ENCODE measurements around the gene MAPK14.

Gene MAPK14

DNA sequence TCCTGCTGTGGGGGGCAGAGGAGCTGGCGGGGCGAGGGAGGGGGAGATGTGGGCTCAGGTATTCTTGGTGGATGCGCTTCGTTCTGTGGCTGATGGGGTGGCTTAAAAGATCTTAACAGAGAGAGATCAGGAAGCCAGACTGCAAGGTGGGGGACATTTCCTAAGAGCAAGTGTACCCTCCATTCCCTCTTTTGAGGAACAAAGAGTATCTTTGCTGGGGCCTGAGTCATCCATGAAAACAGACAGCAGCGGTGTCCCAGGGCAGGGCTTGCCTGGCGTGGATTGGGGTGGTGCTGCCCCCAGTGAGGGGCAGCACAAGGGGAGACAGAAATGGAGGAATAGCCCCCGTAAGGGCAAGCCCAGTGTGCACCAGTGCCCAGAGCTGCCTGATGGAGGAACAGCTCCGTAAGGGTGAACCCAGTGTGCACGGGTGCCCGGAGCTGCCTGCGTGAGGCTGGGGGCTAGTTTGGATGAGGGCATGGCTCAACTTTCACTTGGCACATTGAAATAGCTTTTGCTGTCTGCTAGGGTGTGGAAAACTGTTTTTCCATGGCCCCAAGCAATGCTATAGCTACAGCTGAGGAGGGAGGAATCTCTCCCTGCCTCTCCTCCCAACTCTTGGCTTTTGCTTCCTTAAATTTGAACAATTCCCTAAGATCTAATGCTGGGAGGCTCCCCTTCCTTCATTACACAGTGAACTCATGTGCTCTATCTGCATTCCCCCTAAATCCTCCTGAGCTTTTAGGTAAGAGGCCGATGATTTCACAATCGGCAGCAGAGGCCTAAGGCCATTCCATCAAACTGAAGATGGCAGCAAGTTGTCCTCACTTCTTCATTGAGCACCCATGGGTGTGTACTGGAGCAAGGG lies 115.6 kb downstream of the MAPK14 start:
- TF ChIP-seq NFIC (IDR thresholded peaks at IDR 0.05) (no peak), TCF12 (IDR thresholded peaks at IDR 0.05; ENCODE audit: low read depth) (no peak), FOXM1 (IDR thresholded peaks at IDR 0.05; ENCODE audit: borderline replicate concordance, low read depth) (no peak), ZBTB7A (IDR thresholded peaks at IDR 0.05; ENCODE audit: low read depth) (no peak), EP300 (IDR thresholded peaks at IDR 0.05; ENCODE audit: borderline replicate concordance) (no peak), MAX (IDR thresholded peaks at IDR 0.05) (no peak), YY1 (IDR thresholded peaks at IDR 0.05; ENCODE audit: low read depth) (no peak)
- TF ChIP-seq, protein P1, sequence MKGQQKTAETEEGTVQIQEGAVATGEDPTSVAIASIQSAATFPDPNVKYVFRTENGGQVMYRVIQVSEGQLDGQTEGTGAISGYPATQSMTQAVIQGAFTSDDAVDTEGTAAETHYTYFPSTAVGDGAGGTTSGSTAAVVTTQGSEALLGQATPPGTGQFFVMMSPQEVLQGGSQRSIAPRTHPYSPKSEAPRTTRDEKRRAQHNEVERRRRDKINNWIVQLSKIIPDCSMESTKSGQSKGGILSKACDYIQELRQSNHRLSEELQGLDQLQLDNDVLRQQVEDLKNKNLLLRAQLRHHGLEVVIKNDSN (IDR thresholded peaks at IDR 0.05), result no peak

GRCh38 chr6:36145495-36145894 lies 117.9 kb downstream of the MAPK14 start:
- no peak for TF ChIP-seq MAX (IDR thresholded peaks at IDR 0.05)
- no peak for TF ChIP-seq TAF1 (IDR thresholded peaks at IDR 0.05; ENCODE audit: low read depth)
- TF ChIP-seq TEAD4 (IDR thresholded peaks at IDR 0.05), result no peak
- no peak for TF ChIP-seq ZBTB7A (IDR thresholded peaks at IDR 0.05; ENCODE audit: low read depth)
- TF ChIP-seq FOXM1 (IDR thresholded peaks at IDR 0.05; ENCODE audit: borderline replicate concordance, low read depth), result no peak

- TF ChIP-seq TAF1 (IDR thresholded peaks at IDR 0.05; ENCODE audit: low read depth), result no peak
- no peak for TF ChIP-seq TCF12 (IDR thresholded peaks at IDR 0.05; ENCODE audit: low read depth)
- no peak for TF ChIP-seq REST (IDR thresholded peaks at IDR 0.05; ENCODE audit: low read depth)
- TF ChIP-seq TEAD4 (IDR thresholded peaks at IDR 0.05), result no peak
- no peak for TF ChIP-seq NFIC (IDR thresholded peaks at IDR 0.05)
- TF ChIP-seq CREB1 (IDR thresholded peaks at IDR 0.05; ENCODE audit: low read depth), result no peak
- TF ChIP-seq, protein P1 (IDR thresholded peaks at IDR 0.05), result no peak
- no peak for TF ChIP-seq EP300 (IDR thresholded peaks at IDR 0.05; ENCODE audit: borderline replicate concordance)
- TF ChIP-seq CEBPB (IDR thresholded peaks at IDR 0.05), result no peak
- TF ChIP-seq ZBTB7A (IDR thresholded peaks at IDR 0.05; ENCODE audit: low read depth), result no peak
- TF ChIP-seq RAD21 (IDR thresholded peaks at IDR 0.05; ENCODE audit: low read depth), result no peak
- TF ChIP-seq FOXM1 (IDR thresholded peaks at IDR 0.05; ENCODE audit: borderline replicate concordance, low read depth), result no peak
- no peak for TF ChIP-seq YY1 (IDR thresholded peaks at IDR 0.05; ENCODE audit: low read depth)
- TF ChIP-seq MAX (IDR thresholded peaks at IDR 0.05), result no peak
- no peak for TF ChIP-seq EGR1 (IDR thresholded peaks at IDR 0.05)
Observed at GRCh38 chr6:36147294-36147693, 119.7 kb downstream of the MAPK14 start.

GRCh38 chr6:36149476-36149875 lies 121.9 kb downstream of the MAPK14 start:
- TF ChIP-seq NFIC (IDR thresholded peaks at IDR 0.05), result no peak

GRCh38 chr6:36150283-36150682 lies 122.7 kb downstream of the MAPK14 start:
- TF ChIP-seq ZBTB7A (IDR thresholded peaks at IDR 0.05; ENCODE audit: low read depth), result no peak
- no peak for TF ChIP-seq MAX (IDR thresholded peaks at IDR 0.05)
- no peak for TF ChIP-seq YY1 (IDR thresholded peaks at IDR 0.05; ENCODE audit: low read depth)
- TF ChIP-seq REST (IDR thresholded peaks at IDR 0.05; ENCODE audit: low read depth), result no peak
- TF ChIP-seq TCF12 (IDR thresholded peaks at IDR 0.05; ENCODE audit: low read depth), result no peak
- TF ChIP-seq TEAD4 (IDR thresholded peaks at IDR 0.05), result no peak
- no peak for TF ChIP-seq CREB1 (IDR thresholded peaks at IDR 0.05; ENCODE audit: low read depth)
- TF ChIP-seq, protein P1 (IDR thresholded peaks at IDR 0.05), result no peak
- no peak for TF ChIP-seq RAD21 (IDR thresholded peaks at IDR 0.05; ENCODE audit: low read depth)

Data from Ishikawa (cell line).